ENCODE data around the gene TAF1C. TPM values are rescaled to one million over a fixed set of nuclear protein-coding genes. Genes with fewer than 3 reads are reported as not detected.

The TAF1C gene
- total and polyA plus RNA-seq, 10 of the 15 experiments (the other 5 are each of a cell fraction or from before 2014, with no cell fraction given) = 0.98 to 40.1 (median 15.4) TPM

- SMC1A ChIA-PET (ENCODE audit: uncharacterized antibody, unreplicated experiment) = interaction anchor here (0.7 kb wide), 1 partner anchor 24 kb away, joined by 3 read pairs; no protein-coding TSS in a partner anchor
- POLR2A ChIA-PET = no interaction called here
- CTCF ChIA-PET = interaction anchor here (1.9 kb wide), 1 partner anchor 32 kb away, joined by 4 read pairs; the partner anchor contains the start of gene TAF1C
Measured at GRCh38 chr16:84155226-84155625, 31.6 kb downstream of the TAF1C start.

More at GRCh38 chr16:84155226-84155625, 31.6 kb downstream of the TAF1C start:
- H3K4me2 ChIP-seq (ENCODE audit: control insufficient read depth, insufficient read depth) = no peak overlapping the region
- no peaks in the 10 kb centered on the region for H3K9me3 ChIP-seq (replicated peaks; ENCODE audit: control insufficient read depth, insufficient read depth, low read length)
- H3K9ac ChIP-seq (ENCODE audit: control insufficient read depth, insufficient read depth, low read length) = no peak overlapping the region
- H2AFZ ChIP-seq (ENCODE audit: control insufficient read depth, low read depth, low read length) = no peak overlapping the region
- H3K4me1 ChIP-seq (ENCODE audit: control insufficient read depth, insufficient read depth, low read length) = no peaks in the 10 kb centered on the region
- BruUV-seq (replicated peaks) = no TSS peak
- H3K27ac ChIP-seq (ENCODE audit: control insufficient read depth, insufficient read depth) = no peak overlapping the region
- in situ Hi-C loops (cut with MboI) = no loop called here
- intact Hi-C loops (cut with micrococcal nuclease; ENCODE audit: unreplicated experiment) = no loop called here
- no peaks in the 10 kb centered on the region for H4K20me1 ChIP-seq (ENCODE audit: control insufficient read depth, insufficient read depth)
- no peak for TF ChIP-seq YBX1 (IDR thresholded peaks at IDR 0.05)
- no peak for TF ChIP-seq POLR2AphosphoS5 (IDR thresholded peaks at IDR 0.05; ENCODE audit: low read length)
- no peak for TF ChIP-seq TBL1XR1 (IDR thresholded peaks at IDR 0.05; ENCODE audit: low read depth, low read length)
- TF ChIP-seq NFYB (IDR thresholded peaks at IDR 0.05; ENCODE audit: insufficient read depth, low read depth, low read length) = no peak
- TF ChIP-seq BCLAF1 (IDR thresholded peaks at IDR 0.05) = no peak
- no peak for TF ChIP-seq ZNF622 (IDR thresholded peaks at IDR 0.05)
- TF ChIP-seq ZNF207 (IDR thresholded peaks at IDR 0.05; ENCODE audit: borderline replicate concordance) = no peak
- no peak for TF ChIP-seq USF1 (IDR thresholded peaks at IDR 0.05; ENCODE audit: borderline replicate concordance, extremely low read length, insufficient read depth, low read depth, low read length)
- TF ChIP-seq CHD4 (IDR thresholded peaks at IDR 0.05) = no peak
- TF ChIP-seq RBBP5 (conservative IDR thresholded peaks at IDR 0.05) = no peak
- TF ChIP-seq EED (IDR thresholded peaks at IDR 0.05; ENCODE audit: low read depth) = no peak
- no peak for TF ChIP-seq SMAD5 (IDR thresholded peaks at IDR 0.05; ENCODE audit: low read depth)
- TF ChIP-seq ZNF217 (IDR thresholded peaks at IDR 0.05) = no peak
- TF ChIP-seq FOS (IDR thresholded peaks at IDR 0.05; ENCODE audit: borderline replicate concordance, extremely low read depth, insufficient read length) = no peak
- TF ChIP-seq SRF (IDR thresholded peaks at IDR 0.05; ENCODE audit: low read depth in 2 of 2, low read length in 2 of 2) = no peak
- no peak for TF ChIP-seq POU2F2 (IDR thresholded peaks at IDR 0.05; ENCODE audit: borderline replicate concordance, low read depth, low read length)
- no peak for TF ChIP-seq EZH2 (IDR thresholded peaks at IDR 0.05; ENCODE audit: borderline replicate concordance, control insufficient read depth, low read depth, low read length)
- TF ChIP-seq CHD1 (IDR thresholded peaks at IDR 0.05; ENCODE audit: low read depth, low read length) = no peak
- peaks cover 0 to 2% of the 10 kb centered on the region in 2 experiments; a peak in 1 of 4 replicates for H3K27me3 ChIP-seq (replicated peaks in 1 of 2; ENCODE audit: control insufficient read depth in 2 of 2, insufficient read depth in 2 of 2, low read length in 1 of 2)
- no peak for ATAC-seq
- RAD21 ChIA-PET (ENCODE audit: unreplicated experiment) = no interaction called here
- H3K36me3 ChIP-seq (ENCODE audit: control insufficient read depth in 2 of 2, insufficient read depth in 2 of 2, low read length in 1 of 2) = no peaks in the 10 kb centered on the region
- no peak for DNase-seq (ENCODE audit: low read depth, low spot score)
- 34% methylated on average over 4 of the region's 4 CpGs for WGBS (ENCODE audit: insufficient coverage, insufficient replicate concordance, low lambda C conversion rate, missing lambda C conversion rate)
- no peak overlapping the region for H3K4me3 ChIP-seq
- FAIRE-seq = no peak
- H3K79me2 ChIP-seq (ENCODE audit: control insufficient read depth, insufficient read depth, low read length) = no peaks in the 10 kb centered on the region
